Measurements from ENCODE around the gene SEMA3B. TPM values are rescaled to one million over a fixed set of nuclear protein-coding genes. Genes with fewer than 3 reads are reported as not detected.

The SEMA3B gene
- total and polyA plus RNA-seq, 8 donors = 27.5 to 223 (median 43.4) TPM

DNA sequence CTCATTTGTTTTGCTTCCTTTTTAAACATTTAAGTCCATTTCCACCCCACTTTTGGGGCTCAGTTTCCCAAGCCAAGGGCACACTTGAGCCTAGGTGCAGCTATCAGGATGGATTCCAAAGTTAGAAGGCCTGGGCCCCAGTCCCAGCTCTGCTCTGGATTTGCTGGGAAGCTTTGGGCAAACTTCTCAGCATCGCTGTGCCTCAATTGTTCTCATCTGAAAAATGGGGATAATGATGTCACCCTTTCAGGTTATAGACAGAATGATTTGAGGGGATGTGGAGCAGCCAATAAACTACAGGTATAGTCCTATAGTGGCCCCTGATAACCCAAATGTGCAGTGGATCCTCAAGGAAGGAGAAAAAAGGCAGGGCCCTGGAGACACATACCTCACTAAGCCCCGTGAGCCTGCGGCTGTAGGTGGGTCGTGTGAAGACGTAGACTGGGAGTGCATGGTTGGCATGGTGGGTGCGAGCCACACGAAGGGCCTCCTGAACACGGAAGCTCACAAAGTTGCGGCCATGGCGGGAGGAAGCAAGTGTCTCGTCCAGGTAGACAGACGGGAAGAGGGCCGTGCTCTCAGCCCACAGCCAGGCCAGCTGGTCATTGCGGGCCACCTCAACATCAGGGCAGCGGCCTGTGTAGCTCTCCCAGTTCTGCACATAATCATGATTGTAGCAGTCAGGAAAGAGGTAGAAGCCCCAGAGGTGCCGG lies 50.4 kb downstream of the SEMA3B start:
- FAIRE-seq = no peak
- Histone ChIP-seq H3K9me3 (no peaks in the 10 kb centered on the region), H3K27ac (no peak overlapping the region), H3K36me3 (no peaks in the 10 kb centered on the region), H3K27me3 (no peaks in the 10 kb centered on the region), H3K4me1 (peaks cover 5 to 22% (median 21%) of the 10 kb centered on the region in 3 donors), H3K4me3 (no peak overlapping the region)
- TF ChIP-seq, protein P1, sequence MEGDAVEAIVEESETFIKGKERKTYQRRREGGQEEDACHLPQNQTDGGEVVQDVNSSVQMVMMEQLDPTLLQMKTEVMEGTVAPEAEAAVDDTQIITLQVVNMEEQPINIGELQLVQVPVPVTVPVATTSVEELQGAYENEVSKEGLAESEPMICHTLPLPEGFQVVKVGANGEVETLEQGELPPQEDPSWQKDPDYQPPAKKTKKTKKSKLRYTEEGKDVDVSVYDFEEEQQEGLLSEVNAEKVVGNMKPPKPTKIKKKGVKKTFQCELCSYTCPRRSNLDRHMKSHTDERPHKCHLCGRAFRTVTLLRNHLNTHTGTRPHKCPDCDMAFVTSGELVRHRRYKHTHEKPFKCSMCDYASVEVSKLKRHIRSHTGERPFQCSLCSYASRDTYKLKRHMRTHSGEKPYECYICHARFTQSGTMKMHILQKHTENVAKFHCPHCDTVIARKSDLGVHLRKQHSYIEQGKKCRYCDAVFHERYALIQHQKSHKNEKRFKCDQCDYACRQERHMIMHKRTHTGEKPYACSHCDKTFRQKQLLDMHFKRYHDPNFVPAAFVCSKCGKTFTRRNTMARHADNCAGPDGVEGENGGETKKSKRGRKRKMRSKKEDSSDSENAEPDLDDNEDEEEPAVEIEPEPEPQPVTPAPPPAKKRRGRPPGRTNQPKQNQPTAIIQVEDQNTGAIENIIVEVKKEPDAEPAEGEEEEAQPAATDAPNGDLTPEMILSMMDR (IDR thresholded peaks at IDR 0.05) = no peak
- no peak for ATAC-seq
- intact Hi-C loops (cut with DNase I) = no loop called here
- peak in 2 of 6 donors; percentile 35 to 61 for DNase-seq
- WGBS, 2 donors = 89 to 91% methylated on average over 16 of the region's 16 CpGs

DNA sequence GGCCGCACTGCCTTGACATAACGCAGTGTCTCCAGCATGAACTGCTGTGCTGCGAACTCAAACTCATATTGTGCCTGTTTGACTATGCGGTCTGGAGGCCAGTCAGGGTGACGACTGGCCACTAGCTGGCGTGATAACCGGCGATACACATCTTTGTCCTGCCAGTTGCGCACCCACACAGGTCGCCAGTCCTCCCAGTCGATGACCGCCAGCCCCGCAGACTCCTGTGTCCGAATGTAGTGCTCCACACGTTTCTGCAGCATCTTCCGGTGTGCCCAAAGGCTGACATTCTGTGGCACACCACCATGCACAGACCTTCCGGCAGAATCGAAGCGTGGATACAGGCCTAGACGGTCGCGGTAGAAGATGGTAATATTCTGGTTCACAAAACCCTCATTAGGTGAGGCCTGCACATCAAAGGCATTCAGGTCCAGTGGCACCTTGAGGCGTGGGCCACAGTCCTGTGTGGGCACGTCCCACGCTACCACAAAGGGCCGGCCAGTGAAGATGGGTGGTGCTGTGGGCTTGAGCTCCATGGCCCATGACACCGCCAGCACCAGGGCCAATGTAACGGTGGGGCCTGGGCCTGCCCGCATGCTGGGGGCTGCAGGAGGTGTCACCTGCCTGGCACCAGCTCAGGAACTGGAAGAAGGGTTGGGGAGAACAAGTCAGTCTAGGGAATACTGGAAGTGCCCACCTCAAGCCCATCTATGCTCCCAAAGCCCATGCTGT lies 51.1 kb downstream of the SEMA3B start:
- 78 to 83% methylated on average over 29 of the region's 29 CpGs for WGBS, 2 donors
- TF ChIP-seq, protein P1 (IDR thresholded peaks at IDR 0.05) = no peak
- Histone ChIP-seq H3K27ac (peak overlapping the region; percentile 88 to 98 (median 96)), H3K27me3 (no peaks in the 10 kb centered on the region), H3K36me3 (no peaks in the 10 kb centered on the region), H3K9me3 (no peaks in the 10 kb centered on the region), H3K4me3 (peak overlapping the region in 3 of 4 donors; percentile 79 to 94 (median 83)), H3K4me1 (peaks cover 5 to 22% (median 21%) of the 10 kb centered on the region in 3 donors)
- no peak for FAIRE-seq
- ATAC-seq = no peak
- intact Hi-C loops (cut with DNase I) = loop anchor here in 1 of 3 donors (10.0 kb wide), 1 partner anchor 65 kb away; no protein-coding TSS in a partner anchor
- DNase-seq = peak in 3 of 6 donors; percentile 31 to 71 (median 55)

DNA sequence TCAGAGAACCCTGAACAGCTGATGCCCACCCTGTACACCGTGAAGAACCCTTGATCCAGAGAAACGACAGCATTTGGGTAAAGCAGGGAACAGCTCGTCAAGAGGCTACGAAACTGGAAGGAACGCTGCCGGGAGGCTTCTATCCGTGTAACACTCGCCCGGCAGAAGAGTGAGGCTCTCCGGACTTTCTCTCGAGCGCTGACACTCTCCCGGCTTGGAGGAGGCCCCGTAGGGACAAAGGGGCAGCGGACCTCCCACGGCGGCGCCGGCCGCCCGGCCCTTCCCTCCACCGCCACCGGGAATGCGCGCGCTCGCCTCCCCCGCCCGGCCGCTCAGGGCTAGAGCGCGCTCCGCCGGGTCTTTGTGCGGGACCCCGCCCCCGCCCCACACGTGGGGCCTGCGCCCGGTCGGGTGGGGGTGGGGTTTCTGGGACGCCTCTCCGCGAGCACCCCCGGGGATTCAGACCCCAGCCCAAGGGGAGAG lies 51.9 kb downstream of the SEMA3B start:
- TF ChIP-seq, protein P1 (IDR thresholded peaks at IDR 0.05) = no peak
- ATAC-seq (peak; percentile 76 to 80 (median 78)), DNase-seq (peak; percentile 73 to 89 (median 82)), FAIRE-seq (no peak)
- no peaks in the 10 kb centered on the region for H3K9me3 ChIP-seq
- peak overlapping the region; percentile 88 to 98 (median 96) for H3K27ac ChIP-seq
- peaks cover 5 to 22% (median 21%) of the 10 kb centered on the region in 3 donors for H3K4me1 ChIP-seq
- 0 to 1% methylated on average over 39 to 45 of the region's 45 CpGs for WGBS, 2 donors
- intact Hi-C loops (cut with DNase I) = loop anchor here in 1 of 3 donors (10.0 kb wide), 1 partner anchor 66 kb away; no protein-coding TSS in a partner anchor
- H3K4me3 ChIP-seq = peak overlapping the region; percentile 51 to 94 (median 81)
- H3K27me3 ChIP-seq = no peaks in the 10 kb centered on the region
- peaks cover 0 to 7% (median 0%) of the 10 kb centered on the region in 3 donors for H3K36me3 ChIP-seq

DNA sequence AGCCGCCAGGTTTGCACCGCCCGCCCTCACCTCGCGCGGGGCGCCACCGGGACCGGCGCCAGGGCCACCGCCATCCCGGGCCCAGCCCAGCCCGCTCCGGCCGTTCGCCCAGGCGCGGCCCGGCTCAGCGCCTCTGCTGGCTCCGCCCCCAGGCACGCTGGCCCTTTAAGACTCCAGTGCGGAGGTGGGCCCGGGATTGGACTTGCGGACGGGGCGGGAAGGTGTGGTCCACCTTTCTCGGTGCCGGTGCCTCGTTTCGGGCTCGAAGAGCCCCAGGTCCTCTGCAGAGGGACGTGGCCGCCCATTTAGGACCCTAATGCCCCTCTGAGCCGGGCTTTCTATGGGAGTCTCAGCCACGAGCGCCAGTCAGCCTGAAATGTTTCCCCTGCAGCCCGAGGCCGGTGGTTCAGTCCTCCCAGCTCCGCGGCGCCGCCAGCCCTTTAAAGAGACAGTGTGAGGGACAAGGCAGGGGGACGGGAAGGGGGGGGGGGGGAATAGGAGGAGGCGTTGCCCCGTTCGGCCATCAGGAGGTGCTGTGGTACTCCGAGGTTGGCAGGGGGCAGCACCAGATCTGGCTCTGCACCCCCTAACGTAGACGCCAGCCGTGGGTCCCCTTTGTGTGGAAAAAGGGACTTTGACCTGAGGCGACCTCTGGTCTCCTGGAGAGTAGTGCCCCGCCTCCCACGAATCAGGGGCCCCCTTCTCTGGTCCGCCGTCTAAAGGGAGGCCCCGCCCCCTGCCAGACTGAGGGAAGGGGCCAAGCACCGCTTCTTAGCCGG lies 52.6 kb downstream of the SEMA3B start:
- Histone ChIP-seq H3K27me3 (no peaks in the 10 kb centered on the region), H3K4me1 (peaks cover 5 to 22% (median 21%) of the 10 kb centered on the region in 3 donors), H3K36me3 (peaks cover 0 to 8% (median 0%) of the 10 kb centered on the region in 3 donors), H3K4me3 (peak overlapping the region; percentile 51 to 94 (median 81)), H3K27ac (peak overlapping the region; percentile 88 to 98 (median 96)), H3K9me3 (no peaks in the 10 kb centered on the region)
- ATAC-seq (peak; percentile 88 to 91 (median 89)), FAIRE-seq (no peak), DNase-seq (peak; percentile 87 to 95 (median 92))
- 3% methylated on average over 37 to 59 of the region's 59 CpGs for WGBS, 2 donors
- intact Hi-C loops (cut with DNase I) = loop anchor here in 1 of 3 donors (10.0 kb wide), 1 partner anchor 67 kb away; no protein-coding TSS in a partner anchor
- TF ChIP-seq, protein P1 (IDR thresholded peaks at IDR 0.05) = peak in 3 of 4 donors; percentile 15 to 24 (median 21)

All from pancreas (tissue), 10 donors.